SK-N-SH (cell line): Measurements from ENCODE around the gene ATP5F1D. TPM values are rescaled to one million over a fixed set of nuclear protein-coding genes. Genes with fewer than 3 reads are reported as not detected.

Source experiments
- CTCF ChIA-PET: fragments of 300-600, 350-600 bp; formaldehyde crosslinking; extraction: SDS; loops from one replicate; lab custom pipeline; 2021; lab: Yijun Ruan, JAX
- POLR2A ChIA-PET: fragments of 350-600 bp; sonication (Branson Sonifier 250); formaldehyde crosslinking; extraction: SDS; loops from one replicate; lab custom pipeline; 2020; ENCODE audit warnings: antibody characterized with exemption, inconsistent platforms; lab: Yijun Ruan, JAX
- DNase-seq: peaks from one replicate; pipeline ENCODE4 v3.0.0; 2012
- H2AFZ ChIP-seq: fragments of 200-600 bp; sonication (generic); 2 replicates; pipeline ENCODE4 v1.8.1; 2016; ENCODE audit warnings: antibody characterized with exemption, mild to moderate bottlenecking, low read depth
- H3F3A ChIP-seq: fragments of 200-600 bp; sonication (generic); replicated peaks from 2 replicates; pipeline ENCODE3; 2016; ENCODE audit warnings: antibody characterized with exemption, mild to moderate bottlenecking; ENCODE audit not compliant: insufficient read depth
- H3K27ac ChIP-seq, 2 experiments: fragments of 200-500 bp in 1 of 2; fragments of 200-600 bp in 1 of 2; sonication (Bioruptor generic) in 1 of 2; sonication (generic), shearing (Covaris generic) in 1 of 2; 2 replicates each; pipeline versions ENCODE4 v1.5.1 to v1.6.1; 2014 to 2016; ENCODE audit warnings: low read depth in 2 of 2, inconsistent platforms in 1 of 2, low read length in 1 of 2, mild to moderate bottlenecking in 1 of 2, mixed read lengths in 1 of 2
- H3K27me3 ChIP-seq: fragments of 200-600 bp; sonication (generic), shearing (Covaris generic); 2 replicates; pipeline ENCODE4 v1.6.1; 2016; ENCODE audit warnings: mixed run types; ENCODE audit not compliant: insufficient read depth
- H3K36me3 ChIP-seq, 2 experiments: fragments of 200-500 bp in 1 of 2; fragments of 200-600 bp in 1 of 2; sonication (Bioruptor generic) in 1 of 2; sonication (generic) in 1 of 2; replicated peaks in 1 of 2; 2 replicates each; pipeline versions ENCODE3 to v1.5.1; 2014 to 2016; ENCODE audit warnings: low read length in 1 of 2, mild to moderate bottlenecking in 1 of 2; ENCODE audit not compliant: insufficient read depth in 2 of 2, control insufficient read depth in 1 of 2
- H3K4me1 ChIP-seq, 2 experiments: fragments of 200-500 bp in 1 of 2; fragments of 200-600 bp in 1 of 2; sonication (Bioruptor generic) in 1 of 2; sonication (generic), shearing (Covaris generic) in 1 of 2; 2 replicates each; pipeline versions ENCODE4 v1.5.1 to v1.6.1; 2014 to 2016; ENCODE audit warnings: low read depth in 1 of 2, low read length in 1 of 2, mixed run types in 1 of 2; ENCODE audit not compliant: insufficient read depth in 2 of 2, control insufficient read depth in 1 of 2
- H3K4me2 ChIP-seq: fragments of 200-600 bp; sonication (generic), shearing (Covaris generic); 2 replicates; pipeline ENCODE4 v1.6.1; 2017; ENCODE audit warnings: mixed run types
- H3K4me3 ChIP-seq, 2 experiments: fragments of 200-500 bp in 1 of 2; fragments of 200-600 bp in 1 of 2; sonication (Bioruptor generic) in 1 of 2; sonication (generic), shearing (Covaris generic) in 1 of 2; 2 replicates each; pipeline versions ENCODE4 v1.5.1 to v1.8.1; 2014 to 2016; ENCODE audit warnings: low read depth in 2 of 2, inconsistent platforms in 1 of 2, low read length in 1 of 2, mild to moderate bottlenecking in 1 of 2, mixed read lengths in 1 of 2, moderate library complexity in 1 of 2
- H3K79me2 ChIP-seq: fragments of 200-600 bp; sonication (generic); 2 replicates; pipeline ENCODE4 v1.8.1; 2017; ENCODE audit warnings: mild to moderate bottlenecking; ENCODE audit not compliant: insufficient read depth
- H3K9ac ChIP-seq: fragments of 200-600 bp; sonication (generic); 2 replicates; pipeline ENCODE4 v1.6.1; 2017; ENCODE audit warnings: mixed run types
- H3K9me2 ChIP-seq: fragments of 200-600 bp; sonication (generic); 2 replicates; pipeline ENCODE4 v1.6.1; 2017; ENCODE audit warnings: mixed run types
- H3K9me3 ChIP-seq: fragments of 200-600 bp; sonication (generic); 2 replicates; pipeline ENCODE4 v1.6.1; 2017; ENCODE audit warnings: mixed run types, mild to moderate bottlenecking, moderate library complexity
- H4K20me1 ChIP-seq: fragments of 200-600 bp; sonication (generic); 2 replicates; pipeline ENCODE4 v1.6.1; 2017; ENCODE audit warnings: mild to moderate bottlenecking, mixed run types; ENCODE audit not compliant: insufficient read depth
- CHD2 ChIP-seq: fragments of 150-350 bp; IDR thresholded peaks from 2 replicates; pipeline ENCODE4 v1.6.1; 2018; ENCODE audit warnings: low read length; ENCODE audit not compliant: partially characterized antibody
- CTCF ChIP-seq: fragments of 200-600 bp; sonication (generic); IDR thresholded peaks from 2 replicates; pipeline ENCODE4 v1.6.1; 2017; ENCODE audit warnings: antibody characterized with exemption, mild to moderate bottlenecking, moderate library complexity
- ELF1 ChIP-seq: IDR thresholded peaks from 2 replicates; pipeline ENCODE4 v1.4.0; 2012
- FOXJ3 ChIP-seq: sonication (generic); formaldehyde crosslinking; IDR thresholded peaks from 2 replicates; pipeline ENCODE4 v1.5.1; 2020; ENCODE audit warnings: mild to moderate bottlenecking, missing genetic modification reagents
- FOXM1 ChIP-seq: IDR thresholded peaks from 2 replicates; pipeline ENCODE4 v1.4.0; 2012; ENCODE audit warnings: low read depth, mild to moderate bottlenecking
- GABPA ChIP-seq: IDR thresholded peaks from 2 replicates; pipeline ENCODE4 v1.4.0; 2012; ENCODE audit warnings: low read depth, mild to moderate bottlenecking
- IRF3 ChIP-seq: fragments of 150-350 bp; IDR thresholded peaks from 2 replicates; pipeline ENCODE4 v1.6.1; 2016; ENCODE audit warnings: mild to moderate bottlenecking, low read depth, low read length
- MAX ChIP-seq: IDR thresholded peaks from 2 replicates; pipeline ENCODE4 v1.4.0; 2012; ENCODE audit warnings: low read depth
- MXI1 ChIP-seq: IDR thresholded peaks from 2 replicates; pipeline ENCODE4 v1.6.1; 2012; ENCODE audit warnings: mild to moderate bottlenecking, low read depth, low read length, improper control_type of control experiment
- RFX5 ChIP-seq: IDR thresholded peaks from 2 replicates; pipeline ENCODE4 v1.6.1; 2012; ENCODE audit warnings: mild to moderate bottlenecking, improper control_type of control experiment, low read length
- SIN3A ChIP-seq: IDR thresholded peaks from 2 replicates; pipeline ENCODE4 v1.6.1; 2012; ENCODE audit warnings: low read depth, mild to moderate bottlenecking, low read length, moderate library complexity, borderline replicate concordance
- TCF12 ChIP-seq: IDR thresholded peaks from 2 replicates; pipeline ENCODE4 v1.4.0; 2012
- WGBS: methylation state at CpG from one replicate; pipeline ENCODE4 v1.1.6; 2017; ENCODE audit warnings: low lambda C conversion rate; 5-methylcytosine and 5-hydroxymethylcytosine counted together
- polyA plus RNA-seq, 3 experiments: library from polyadenylated mRNA; depleted of rRNA; stranded (reverse); fragments of >200 nt; gene quantifications; 2 replicates each; pipeline ENCODE4 v1.2.3, GENCODE V29; 2012
- TF ChIP-seq, protein P1 (sequence below): IDR thresholded peaks from 2 replicates; pipeline ENCODE4; 2012

The ATP5F1D gene
- polyA plus RNA-seq, 1 of the 3 experiments (the other 2 are of a cell fraction): 226 TPM

DNA sequence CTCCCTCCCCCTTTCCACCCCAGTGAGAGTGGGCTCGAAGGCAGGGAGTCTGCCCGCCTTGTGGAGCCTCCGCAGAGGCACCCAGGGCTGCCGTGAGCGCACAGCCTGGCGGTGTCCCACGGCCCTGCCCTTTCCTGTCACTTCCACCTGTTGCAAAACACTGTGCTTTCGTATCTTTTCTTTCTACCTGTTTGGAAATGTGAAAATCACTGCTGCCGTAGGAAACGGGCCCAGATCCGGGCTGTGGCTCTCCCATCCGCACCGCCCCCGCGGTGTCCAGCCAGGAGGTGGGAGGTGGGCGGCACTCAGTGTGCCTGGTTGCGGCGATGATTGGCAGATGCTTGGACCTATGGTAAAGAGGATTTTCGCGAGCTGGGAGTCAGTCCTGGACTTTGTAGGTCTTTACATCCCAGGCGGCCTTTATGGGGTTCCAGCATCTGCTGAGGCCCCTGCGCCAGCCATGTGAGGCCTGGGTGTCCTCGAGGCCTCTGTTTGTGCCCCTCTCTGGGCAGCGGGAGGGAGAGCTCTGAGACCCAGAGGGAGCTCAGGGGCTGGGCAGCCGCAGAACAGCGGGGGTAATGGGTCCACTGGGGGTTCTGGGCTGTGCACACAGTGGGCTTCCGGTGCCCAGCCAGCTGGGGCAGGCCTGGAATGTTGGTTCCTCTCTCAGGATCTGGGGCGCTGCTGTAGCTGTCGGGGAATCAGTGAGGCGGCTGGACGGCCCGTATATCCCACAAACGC, 29.9 kb upstream of the ATP5F1D start:
- H3K27ac ChIP-seq: no peak overlapping the region; a peak in 1 of 4 replicates
- no peak for DNase-seq

DNA sequence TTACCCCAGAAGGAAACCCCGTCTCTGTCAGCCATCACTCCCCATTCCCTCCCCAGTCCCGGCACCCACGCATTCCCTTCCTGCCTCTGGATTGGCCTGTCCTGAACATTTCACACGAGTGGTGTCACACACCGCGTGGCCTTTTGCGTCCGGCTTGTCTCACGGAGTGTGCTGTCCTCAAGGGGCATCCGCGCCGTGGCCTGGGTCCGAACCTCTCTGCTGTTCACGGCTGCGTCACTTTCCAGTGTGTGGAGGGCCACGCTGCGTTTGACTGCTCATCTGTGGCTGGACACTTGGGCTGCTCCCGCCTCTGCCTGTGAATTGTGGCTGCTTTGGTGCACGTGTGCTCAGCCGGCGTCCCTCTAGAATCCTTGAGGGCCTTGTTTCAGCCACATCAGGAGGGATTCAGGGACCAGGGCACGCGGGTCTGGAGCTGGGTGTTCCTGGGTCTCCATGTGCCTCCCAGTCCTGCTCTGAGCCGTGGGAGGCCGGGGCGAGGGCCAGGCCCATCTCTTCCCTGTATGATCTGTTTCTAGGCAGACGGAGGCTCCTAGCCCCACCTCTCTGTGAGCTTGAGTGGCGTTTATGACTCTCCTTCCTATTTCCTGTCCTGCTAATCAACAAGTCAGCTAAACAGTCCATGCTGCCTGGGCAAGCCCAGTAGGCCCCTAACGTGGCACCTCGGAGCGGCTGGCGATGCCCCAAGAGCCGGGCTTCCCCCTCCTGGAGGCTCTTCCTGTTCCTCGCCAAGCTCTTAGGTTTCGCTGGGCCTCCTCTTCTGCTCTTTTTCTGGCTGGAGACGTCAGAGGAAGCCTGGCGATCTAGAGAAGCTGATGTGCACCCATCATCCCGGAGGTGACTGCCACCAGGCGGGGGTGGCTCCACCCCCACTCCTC, 27.9 kb upstream of the ATP5F1D start:
- Histone ChIP-seq H3K9ac (peak overlapping the region; percentile 61), H2AFZ (no peak overlapping the region), H4K20me1 (peaks cover 12% of the 10 kb centered on the region), H3K4me3 (0 out of 4 replicates have a peak overlapping the region, but pooled peaks of 1 of the 2 experiments have one; percentile 13), H3K79me2 (peaks cover 99% of the 10 kb centered on the region), H3K4me1 (peaks cover 35 to 39% of the 10 kb centered on the region in 2 experiments; a peak in 3 of 4 replicates), H3K4me2 (peak overlapping the region; percentile 79), H3K27me3 (no peaks in the 10 kb centered on the region), H3K9me3 (no peaks in the 10 kb centered on the region), H3F3A (peaks cover 36% of the 10 kb centered on the region), H3K27ac (peak overlapping the region; percentile 90 to 92), H3K36me3 (peaks cover 4 to 11% of the 10 kb centered on the region in 2 experiments), H3K9me2 (no peaks in the 10 kb centered on the region)
- ChIA-PET POLR2A (interaction anchor here (2.7 kb wide), 1 partner anchor 56 kb away, joined by 10 read pairs; the partner anchor contains the start of gene CIRBP), CTCF (interaction anchor here (0.7 to 5.5 kb wide), 11 partner anchors 9 to 149 kb away, joined by 3 to 43 read pairs (median 7); partner anchors contain the start of gene ATP5F1D)
- 64% methylated on average over 26 of the region's 39 CpGs for WGBS
- TF ChIP-seq RFX5: peak; percentile 72
- peak; percentile 56 for TF ChIP-seq MXI1
- no peak for TF ChIP-seq TCF12
- peak; percentile 70; the same call in 1 of the 2 replicates for TF ChIP-seq SIN3A
- TF ChIP-seq, protein P1, sequence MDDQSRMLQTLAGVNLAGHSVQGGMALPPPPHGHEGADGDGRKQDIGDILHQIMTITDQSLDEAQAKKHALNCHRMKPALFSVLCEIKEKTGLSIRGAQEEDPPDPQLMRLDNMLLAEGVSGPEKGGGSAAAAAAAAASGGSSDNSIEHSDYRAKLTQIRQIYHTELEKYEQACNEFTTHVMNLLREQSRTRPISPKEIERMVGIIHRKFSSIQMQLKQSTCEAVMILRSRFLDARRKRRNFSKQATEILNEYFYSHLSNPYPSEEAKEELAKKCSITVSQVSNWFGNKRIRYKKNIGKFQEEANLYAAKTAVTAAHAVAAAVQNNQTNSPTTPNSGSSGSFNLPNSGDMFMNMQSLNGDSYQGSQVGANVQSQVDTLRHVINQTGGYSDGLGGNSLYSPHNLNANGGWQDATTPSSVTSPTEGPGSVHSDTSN: peak; percentile 88
- TF ChIP-seq MAX: peak; percentile 52
- TF ChIP-seq CTCF: no peak
- TF ChIP-seq GABPA: peak; percentile 50
- DNase-seq: peak; percentile 57

More for the DNA sequence above, 29.9 kb upstream of the ATP5F1D start:
- Histone ChIP-seq H3K4me3 (no peak overlapping the region), H3K4me2 (no peak overlapping the region), H3K9me2 (no peaks in the 10 kb centered on the region), H4K20me1 (peaks cover 24% of the 10 kb centered on the region), H3F3A (peaks cover 44% of the 10 kb centered on the region), H3K27me3 (no peaks in the 10 kb centered on the region), H3K4me1 (peaks cover 36 to 47% of the 10 kb centered on the region in 2 experiments; a peak in 3 of 4 replicates), H3K36me3 (peaks cover 4 to 11% of the 10 kb centered on the region in 2 experiments), H3K9ac (no peak overlapping the region), H3K9me3 (no peaks in the 10 kb centered on the region), H2AFZ (no peak overlapping the region), H3K79me2 (peaks cover 99% of the 10 kb centered on the region)
- CTCF ChIA-PET: interaction anchor here (1.1 to 3.8 kb wide), 4 partner anchors 9 to 98 kb away, joined by 3 to 32 read pairs (median 6); no protein-coding TSS in a partner anchor
- POLR2A ChIA-PET: interaction anchor here (0.6 to 1.3 kb wide), 2 partner anchors 32 to 57 kb away, joined by 3 read pairs; partner anchors contain the start of gene CIRBP
- WGBS: 97% methylated on average over 28 of the region's 33 CpGs
- TF ChIP-seq IRF3 (no peak), CHD2 (no peak), FOXJ3 (CRISPR knock-in tag) (no peak), ELF1 (no peak), FOXM1 (no peak)
- TF ChIP-seq, protein P1: peak; percentile 45
